GM19239 (cell line): ENCODE data around the gene KCTD15.

Experiments used
- DNase-seq: peaks from one replicate; pipeline ENCODE4 v3.0.0; 2011; ENCODE audit warnings: low spot score; ENCODE audit not compliant: insufficient read length
- FAIRE-seq: peaks from 2 replicates; lab custom pipeline; 2011; peaks lifted over from hg19 to GRCh38; lab: Jason Lieb, UNC

KCTD15 gene

DNA sequence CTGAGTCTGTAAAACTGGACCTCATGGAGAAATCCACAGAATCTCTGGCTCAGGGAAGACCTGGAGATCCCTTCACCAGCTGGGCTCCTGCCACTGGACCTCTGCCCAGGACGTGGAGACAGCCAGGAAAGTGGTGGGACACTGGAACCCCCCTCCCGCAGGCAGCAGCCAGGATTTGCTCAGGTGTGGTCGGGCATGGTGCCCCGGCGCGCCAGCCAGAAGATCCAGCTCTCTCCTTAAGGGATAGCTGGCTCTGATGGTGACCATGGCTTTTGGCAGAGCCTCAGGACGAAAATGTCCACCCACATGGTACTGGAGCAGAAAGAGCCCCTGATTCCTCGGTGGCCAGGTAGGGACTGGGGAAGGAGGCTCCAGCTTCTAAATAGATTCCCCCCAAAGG is 26.6 kb upstream of the KCTD15 start:
- FAIRE-seq (no peak), DNase-seq (no peak)

DNA sequence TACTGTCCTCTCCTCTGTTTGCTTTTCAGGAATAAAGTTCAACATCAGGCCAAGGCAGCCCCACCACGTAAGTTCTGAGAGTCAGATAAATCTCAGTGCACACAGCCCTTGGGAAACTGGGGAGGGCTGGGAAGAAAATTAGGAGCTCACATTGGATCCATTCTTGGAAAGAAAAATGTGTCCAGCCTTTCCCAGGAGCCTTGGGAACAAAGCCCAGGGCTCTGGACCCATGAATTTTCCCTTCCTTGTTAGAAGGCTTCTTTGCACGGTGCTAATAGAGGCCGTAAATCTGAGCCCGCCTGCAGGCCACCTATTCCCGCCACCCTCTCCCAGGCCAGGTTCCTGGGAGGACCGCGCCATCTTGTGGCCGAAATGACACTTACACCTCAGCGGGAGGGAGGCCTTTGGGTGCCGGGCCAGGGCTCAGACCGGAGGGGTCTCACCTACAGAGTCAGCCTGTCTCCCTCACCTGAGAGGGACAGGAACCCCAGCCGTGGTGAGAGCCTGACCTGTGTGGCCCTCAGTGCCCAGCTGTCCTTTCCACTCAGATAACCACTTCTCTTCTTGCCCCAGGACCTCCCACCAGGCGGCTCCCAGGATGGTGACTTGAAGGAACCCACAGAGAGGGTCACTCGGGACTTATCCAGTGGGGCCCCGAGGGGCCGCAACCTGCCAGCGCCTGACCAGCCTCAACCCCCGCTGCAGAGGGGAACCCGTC is 25.1 kb upstream of the KCTD15 start:
- FAIRE-seq (peak; percentile 64), DNase-seq (peak; percentile 79)

DNA sequence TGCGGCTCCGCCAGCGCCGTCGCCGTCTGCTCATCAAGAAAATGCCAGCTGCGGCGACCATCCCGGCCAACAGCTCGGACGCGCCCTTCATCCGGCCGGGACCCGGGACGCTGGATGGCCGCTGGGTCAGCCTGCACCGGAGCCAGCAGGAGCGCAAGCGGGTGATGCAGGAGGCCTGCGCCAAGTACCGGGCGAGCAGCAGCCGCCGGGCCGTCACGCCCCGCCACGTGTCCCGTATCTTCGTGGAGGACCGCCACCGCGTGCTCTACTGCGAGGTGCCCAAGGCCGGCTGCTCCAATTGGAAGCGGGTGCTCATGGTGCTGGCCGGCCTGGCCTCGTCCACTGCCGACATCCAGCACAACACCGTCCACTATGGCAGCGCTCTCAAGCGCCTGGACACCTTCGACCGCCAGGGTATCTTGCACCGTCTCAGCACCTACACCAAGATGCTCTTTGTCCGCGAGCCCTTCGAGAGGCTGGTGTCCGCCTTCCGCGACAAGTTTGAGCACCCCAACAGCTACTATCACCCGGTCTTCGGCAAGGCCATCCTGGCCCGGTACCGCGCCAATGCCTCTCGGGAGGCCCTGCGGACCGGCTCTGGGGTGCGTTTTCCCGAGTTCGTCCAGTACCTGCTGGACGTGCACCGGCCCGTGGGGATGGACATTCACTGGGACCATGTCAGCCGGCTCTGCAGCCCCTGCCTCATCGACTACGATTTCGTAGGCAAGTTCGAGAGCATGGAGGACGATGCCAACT is 24.4 kb upstream of the KCTD15 start:
- DNase-seq: no peak
- no peak for FAIRE-seq

DNA sequence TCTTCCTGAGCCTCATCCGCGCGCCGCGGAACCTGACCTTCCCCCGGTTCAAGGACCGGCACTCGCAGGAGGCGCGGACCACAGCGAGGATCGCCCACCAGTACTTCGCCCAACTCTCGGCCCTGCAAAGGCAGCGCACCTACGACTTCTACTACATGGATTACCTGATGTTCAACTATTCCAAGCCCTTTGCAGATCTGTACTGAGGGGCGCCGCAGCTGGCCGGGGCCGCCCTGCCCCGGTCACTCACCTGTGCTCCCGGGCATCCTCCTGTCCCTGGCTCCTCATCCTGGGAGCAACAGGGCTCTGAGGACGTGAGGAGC is 23.9 kb upstream of the KCTD15 start:
- DNase-seq: no peak
- no peak for FAIRE-seq

DNA sequence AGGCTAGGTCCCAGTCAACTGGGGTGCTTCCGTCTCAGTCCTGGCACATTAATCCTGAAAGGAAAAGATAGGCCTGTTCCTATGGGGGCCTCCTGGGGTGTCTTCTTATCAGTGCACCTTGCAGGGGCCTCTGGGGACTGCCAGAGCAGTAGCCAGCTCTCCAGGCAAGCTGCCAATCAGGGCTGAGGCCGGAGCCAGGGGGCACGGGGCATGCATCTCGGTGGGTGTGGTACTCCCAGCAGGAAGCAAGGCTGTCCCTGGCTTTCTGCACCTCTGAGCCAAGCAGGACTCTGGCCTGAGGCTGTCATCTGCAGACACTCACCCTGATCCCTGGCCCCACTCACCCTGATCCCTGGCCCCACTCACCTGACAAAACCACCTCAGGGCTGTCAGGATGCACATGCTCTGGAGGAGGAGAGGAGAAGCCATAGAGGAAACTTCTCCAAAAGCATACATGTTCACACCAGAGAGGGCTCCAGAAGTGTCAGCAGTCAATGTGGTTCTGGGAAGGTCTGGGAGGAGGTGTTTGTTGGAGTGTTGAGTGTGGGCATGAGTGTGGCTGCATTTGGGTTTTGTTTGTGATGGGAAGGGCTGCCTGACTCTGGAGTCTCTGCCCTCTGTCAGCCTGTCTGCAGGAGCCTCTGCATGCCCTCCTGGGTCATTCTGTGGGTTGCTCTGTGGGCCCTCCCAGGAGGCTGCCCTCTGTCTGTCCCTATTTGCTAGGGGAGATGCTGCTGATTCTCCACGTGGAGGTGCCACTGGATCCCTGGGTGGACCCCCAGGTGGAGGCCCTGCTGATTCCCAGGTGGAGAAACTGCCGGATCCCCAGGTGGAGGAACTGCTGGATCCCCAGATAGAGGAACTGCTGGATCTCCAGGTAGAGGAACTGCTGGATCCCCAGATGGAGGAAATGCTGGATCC is 22.7 kb upstream of the KCTD15 start:
- no peak for FAIRE-seq
- DNase-seq: no peak

DNA sequence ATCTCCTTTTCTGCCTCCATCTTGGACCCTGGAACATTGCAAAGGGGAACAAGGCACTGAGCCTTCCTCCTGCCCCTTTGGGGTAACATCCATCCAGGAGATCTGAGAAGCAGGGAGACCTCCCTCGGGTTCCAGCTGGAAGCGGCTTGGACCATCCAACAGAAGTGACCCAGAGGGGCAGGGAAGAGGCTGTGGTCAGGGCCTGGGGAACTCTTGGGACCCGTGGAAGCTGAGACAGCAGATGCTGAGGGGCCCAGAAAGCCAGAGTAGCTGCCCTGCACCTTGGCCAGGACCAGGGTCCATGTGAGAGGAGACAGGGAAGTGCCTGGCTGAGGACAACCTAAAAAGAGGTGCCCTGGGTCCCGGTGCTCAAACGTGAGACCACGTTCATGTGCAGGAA is 21.9 kb upstream of the KCTD15 start:
- no peak for FAIRE-seq
- no peak for DNase-seq

DNA sequence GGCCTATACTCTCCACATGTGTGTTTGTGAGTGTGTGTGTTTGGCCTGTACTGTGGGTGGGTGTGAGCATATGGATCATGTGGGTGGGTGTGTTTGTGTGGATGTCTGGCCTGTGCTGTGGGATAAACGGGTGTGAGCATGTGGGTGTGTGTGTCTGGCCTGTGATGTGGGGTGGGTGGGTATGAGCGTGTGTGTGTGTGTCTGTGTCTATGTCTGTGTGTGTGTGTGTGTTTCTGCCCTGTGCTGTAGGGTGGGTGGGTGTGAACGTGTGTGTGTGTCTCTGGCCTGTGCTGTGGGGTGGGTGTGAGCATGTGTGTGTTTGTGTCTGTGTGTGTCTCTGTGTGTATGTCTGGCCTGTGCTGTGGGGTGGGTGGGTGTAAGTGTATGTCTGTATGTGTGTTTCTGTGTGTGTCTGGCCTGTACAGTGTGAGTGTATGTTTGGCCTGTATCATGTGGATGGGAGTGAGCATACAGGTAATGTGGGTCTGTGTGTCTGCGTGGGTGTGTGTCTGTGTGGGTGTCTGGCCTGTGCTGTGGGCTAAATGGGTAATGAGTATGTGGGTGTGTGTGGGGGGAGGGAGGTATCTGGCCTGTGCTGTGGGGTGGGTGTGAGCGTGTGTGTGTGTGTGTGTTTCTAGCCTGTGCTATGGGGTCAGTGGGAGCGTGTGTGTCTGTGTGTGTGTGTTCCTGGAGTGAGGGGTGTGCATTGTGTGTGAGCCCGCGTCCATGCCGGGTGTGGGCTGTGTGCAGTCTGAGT is 20.8 kb upstream of the KCTD15 start:
- DNase-seq: no peak
- FAIRE-seq: no peak

DNA sequence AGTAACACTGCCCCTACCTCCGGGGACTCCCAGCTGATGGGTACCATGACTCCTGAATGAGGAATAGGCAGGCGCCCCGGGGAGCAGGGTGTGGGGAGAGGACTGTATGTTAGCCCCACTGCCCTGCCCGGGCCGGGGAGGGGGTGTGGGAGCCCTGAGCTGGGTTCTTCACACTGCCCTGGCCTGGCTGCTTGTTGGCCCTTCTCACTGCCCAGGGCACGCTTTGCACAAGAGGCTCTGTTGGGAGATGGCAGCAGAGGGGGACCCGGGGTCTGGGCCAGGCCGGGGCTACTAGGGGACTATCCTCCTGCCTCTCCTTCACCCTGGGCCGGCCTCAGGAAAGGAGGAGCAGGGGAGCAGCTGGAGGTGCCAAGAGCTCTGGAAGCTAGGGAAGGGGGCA is 19.3 kb upstream of the KCTD15 start:
- FAIRE-seq (no peak), DNase-seq (no peak)

DNA sequence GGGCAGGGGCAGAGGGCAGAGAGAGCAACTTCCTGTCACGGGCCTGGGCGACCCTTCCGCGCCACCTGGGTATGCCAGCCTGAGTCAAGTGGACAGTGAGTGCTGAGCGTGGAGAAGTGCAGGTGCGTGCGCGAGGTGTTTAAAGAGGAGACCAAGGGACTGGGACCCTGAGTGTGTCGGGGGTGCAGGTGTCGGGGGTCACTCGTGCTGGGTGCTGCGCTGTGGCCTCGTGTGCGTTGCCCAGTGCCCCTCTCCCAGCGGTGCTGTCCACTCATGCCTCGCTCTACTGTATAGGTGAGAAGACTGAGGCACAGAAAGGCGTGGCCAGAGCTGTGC is 18.9 kb upstream of the KCTD15 start:
- FAIRE-seq: no peak

DNA sequence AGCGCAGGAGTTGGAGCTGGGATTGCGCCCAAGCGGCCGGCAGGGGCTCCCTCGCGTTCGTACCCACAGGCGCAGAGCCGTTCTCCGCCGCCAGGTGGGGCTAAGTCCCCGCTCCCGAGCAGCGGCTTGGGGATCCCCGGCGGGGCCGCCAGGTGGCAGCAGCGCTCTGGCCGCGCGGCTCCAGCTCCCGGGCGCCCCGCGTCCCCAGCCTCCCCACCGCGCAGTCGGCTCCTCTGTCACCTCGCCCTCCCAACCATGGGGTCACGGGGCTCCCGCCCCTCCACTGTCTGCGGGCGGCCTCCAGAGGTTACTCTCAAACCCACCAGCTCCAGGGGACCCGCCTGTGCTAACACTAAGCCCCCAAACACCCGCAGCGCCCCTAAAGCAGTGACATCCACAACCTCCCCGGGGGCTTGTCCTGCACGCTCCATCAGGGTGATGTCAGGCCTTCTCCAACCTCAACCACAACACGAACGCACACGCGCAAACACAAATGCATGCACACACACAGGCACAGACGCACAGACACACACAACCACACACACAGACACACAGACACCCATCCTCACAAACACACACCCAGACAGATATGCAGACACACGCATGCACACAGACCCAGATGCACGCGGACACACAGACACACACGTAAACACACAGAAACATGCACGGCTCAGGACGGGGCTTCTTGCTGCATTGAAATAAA is 18.4 kb upstream of the KCTD15 start:
- DNase-seq: peak; percentile 98

More for the DNA sequence above, 18.9 kb upstream of the KCTD15 start:
- DNase-seq: no peak

DNA sequence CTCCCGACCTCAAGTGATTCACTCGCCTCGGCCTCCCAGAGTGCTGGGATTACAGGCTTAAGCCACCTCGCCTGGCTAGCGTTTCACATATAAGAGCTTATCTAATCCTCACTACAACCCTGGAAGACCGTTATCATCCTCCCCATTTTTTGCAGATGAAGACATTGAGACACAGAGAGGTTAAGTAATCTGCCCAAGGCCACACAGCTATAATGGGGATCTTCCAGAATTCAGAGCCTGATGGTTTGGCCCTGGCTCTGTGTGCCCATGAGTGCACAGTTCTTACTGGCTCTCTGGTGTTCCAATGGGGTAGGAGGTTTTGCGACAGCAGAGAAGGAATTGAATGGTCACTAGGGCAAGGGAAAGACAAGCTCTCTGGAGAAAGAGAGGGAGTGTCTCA is 16.8 kb upstream of the KCTD15 start:
- DNase-seq (no peak), FAIRE-seq (no peak)

More for the DNA sequence above, 18.4 kb upstream of the KCTD15 start:
- FAIRE-seq: no peak

DNA sequence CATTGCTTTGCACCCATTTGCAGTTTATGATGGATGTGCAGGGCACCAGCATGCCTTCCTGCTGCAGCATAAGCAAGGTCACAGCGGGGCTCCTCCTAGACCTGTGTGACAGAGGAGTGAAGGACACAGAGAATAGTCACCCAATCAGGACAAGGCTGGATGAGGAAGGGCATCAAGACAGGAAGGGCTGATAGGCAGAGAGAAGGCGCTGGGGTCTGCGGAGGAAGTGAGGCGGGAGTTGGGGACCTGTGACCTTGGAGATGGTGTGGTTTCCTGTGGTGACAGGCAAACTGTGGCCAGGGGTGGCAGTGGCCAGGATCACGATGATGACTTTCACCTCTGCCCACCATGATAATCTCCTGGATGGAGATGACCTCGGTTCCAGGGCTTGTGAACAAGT is 16.4 kb upstream of the KCTD15 start:
- DNase-seq (no peak), FAIRE-seq (no peak)

DNA sequence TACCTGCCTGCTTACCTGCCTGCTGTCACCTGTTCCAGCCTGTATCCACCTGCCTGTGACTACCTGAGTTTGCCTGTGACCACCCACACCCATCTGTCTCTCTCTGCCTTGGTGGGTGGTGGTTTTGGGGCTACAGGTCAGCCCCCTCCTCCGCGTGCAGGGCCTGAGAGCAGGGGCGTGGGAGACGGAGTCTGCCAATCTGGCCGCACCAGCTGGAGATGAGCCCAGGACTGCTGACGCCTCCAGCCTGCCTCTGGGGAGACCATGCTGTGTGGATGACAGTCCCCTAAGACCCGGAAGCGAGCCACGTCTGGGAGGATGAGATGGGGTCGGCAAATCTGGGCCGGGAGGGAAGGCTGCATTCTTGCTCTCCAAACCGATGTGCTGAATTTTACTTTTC is 15.9 kb upstream of the KCTD15 start:
- DNase-seq: no peak
- FAIRE-seq: no peak

DNA sequence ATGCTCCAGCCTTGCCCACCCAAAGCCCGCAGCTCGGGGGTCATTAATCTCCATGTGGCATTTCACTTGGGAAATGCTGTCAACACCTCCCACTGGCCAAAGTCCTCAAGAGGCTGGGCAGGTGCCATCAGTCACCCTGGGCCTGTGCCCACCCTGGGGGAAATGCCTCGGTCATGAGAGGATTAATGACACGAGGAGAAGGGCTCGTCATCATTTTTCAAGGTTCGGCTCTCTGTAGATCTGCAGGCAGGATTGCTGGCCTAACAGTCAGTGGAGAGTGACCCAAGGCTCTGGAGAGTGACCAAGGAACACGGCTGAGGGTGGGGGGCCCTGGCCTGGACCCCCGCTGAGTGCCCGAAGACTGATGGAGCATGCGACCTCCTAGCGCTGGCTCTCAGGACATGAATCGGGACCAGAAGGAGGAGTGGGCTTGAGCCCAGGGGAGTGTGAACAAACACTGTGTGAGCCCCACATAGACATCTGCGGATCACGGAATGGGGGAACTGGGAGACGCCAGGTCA is 15.2 kb upstream of the KCTD15 start:
- DNase-seq: no peak
- FAIRE-seq: no peak

DNA sequence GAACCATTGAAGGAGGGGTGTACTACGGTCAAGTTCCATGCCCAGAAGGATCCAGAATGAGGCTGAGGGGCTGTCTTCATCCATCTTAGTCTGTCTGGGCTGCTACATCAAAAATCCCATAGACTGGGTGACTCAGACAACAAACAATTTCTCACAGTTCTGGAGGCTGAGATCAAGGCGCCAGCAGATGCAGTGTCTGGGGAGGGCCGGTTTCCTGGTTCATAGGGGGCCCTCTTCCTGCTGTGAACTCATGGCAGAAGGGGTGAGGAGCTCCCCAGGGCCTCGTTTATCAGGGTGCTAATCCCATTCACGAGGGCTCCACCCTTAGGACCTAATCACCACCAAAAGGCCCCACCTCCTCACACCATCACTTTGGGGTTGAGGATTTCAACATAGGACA is 14.7 kb upstream of the KCTD15 start:
- DNase-seq: no peak
- FAIRE-seq: no peak

DNA sequence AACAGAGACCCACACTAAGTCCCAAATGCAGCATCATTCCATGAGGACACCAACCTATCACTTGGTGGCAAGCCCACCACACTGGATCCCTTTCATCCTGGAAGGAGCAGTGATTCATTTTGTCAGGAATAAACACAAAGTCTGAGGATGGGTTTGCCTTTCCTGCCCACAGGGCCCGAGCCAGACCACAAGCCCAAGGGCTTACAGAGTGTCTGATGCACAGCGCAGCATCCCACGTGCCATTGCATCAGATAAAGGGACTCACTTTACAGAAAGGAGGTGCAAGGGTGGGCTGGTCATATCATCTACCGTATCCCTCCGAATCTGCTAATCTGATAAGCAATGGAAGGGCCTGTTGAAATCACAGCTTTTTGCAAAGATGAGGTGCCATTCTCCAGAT is 12.2 kb upstream of the KCTD15 start:
- DNase-seq (no peak), FAIRE-seq (no peak)

DNA sequence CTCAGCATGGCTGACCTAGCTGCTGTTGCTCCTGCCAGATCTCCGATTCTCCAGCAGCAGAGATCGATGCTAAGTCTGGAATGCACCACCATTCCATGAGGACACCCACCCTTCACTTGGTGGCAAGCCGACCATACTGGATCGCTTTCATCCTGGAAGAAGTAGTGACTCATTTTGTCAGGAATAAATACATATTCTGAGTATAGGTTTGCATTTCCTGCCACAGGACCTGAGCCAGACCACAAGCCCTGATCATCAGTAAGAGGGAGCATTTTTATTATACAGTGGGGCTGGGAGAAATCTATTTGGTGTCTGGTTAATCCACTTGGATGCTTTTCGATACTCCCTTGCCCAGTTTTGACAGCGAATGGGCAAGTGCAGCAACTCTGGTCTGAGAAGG is 10.9 kb upstream of the KCTD15 start:
- FAIRE-seq (no peak), DNase-seq (no peak)

DNA sequence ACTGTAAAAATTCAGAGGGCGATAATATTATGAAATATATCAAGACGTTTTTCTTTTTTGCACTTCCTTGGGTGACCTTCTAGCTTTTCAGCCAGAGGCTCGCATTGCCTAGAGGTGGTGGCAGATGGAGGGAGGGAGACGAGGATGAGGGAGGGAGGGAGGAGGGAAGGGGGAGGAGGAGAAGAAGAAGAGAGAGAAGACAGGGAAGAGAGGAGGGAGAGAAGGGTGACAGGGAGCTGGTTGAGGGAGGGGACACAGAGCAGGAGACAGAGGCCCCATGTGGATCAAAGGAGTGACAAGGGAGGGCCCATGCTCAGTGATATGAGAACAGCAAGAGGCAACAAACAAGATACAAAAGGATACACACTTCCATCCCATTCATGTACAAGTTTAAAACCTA is 8.0 kb upstream of the KCTD15 start:
- no peak for DNase-seq
- FAIRE-seq: no peak

DNA sequence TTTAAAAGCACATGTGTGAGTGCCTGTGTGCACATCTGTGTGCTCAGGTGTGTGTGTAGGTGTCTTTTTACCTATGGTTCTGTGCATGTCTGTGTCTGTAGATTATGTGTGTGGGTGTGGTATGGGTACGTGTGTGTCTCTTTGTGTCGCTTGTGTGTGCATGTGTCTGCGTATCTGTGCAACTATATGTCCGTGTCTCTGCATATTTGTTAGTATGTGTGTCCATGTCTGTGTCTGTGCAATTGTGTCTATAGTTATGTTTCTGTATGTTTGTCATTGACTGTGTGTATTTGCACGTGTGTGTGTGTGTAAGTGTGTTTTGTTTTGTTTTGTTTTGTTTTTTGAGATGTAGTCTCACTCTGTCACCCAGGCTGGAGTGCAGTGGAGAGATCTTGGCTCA is 7.3 kb upstream of the KCTD15 start:
- no peak for DNase-seq
- no peak for FAIRE-seq
